Measurements from ENCODE around the gene PCK1. TPM values are rescaled to one million over a fixed set of nuclear protein-coding genes. Genes with fewer than 3 reads are reported as not detected.

PCK1 gene
- total and polyA plus RNA-seq, 2 of the 8 experiments (the other 6 are each of a cell fraction or from before 2014, with no cell fraction given) = not detected

DNA sequence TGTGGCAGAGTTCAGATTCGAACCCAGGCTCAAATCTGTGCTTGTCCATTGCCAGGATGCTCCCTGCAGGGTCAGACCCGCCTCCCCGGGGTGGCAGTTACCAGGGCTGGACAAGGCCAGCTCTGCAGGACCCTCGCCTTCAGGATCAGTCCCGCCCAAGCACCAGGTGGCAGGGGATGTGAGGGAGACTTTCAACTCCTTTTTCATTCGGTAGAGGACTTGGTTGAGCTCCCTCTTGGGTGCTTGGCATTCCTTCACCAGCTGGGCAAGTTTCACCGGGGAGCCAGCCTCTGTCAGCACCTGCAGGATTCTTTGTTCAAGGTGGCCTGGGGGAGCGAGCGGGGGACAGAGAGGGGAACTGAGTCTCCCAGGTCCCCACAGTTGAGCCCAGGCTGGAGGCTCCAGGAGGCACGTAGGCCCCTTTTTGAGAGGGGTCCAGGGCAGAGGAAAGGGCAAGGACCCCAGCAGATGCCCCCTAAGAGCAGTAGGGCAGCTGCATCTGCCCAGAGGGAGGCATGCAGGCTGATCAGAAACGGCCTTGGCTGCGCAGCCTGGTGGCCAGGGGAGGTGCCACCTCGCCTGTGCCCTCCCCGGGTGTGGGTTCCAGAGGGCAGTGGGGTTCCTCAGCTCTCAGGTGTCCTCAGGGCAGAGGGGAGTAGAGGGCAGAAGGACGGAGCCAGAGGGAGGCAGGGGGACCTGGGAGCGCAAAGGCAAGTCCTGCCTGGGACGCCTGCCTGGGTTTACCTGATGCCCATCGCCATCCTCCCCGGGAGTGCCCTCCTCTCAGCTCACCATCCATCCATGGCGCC lies 55.4 kb downstream of the PCK1 start:
- CTCF ChIA-PET (ENCODE audit: partially characterized antibody) = interaction anchor here (0.6 to 2.1 kb wide), 6 partner anchors 22 to 593 kb away, joined by 3 to 6 read pairs (median 4); no protein-coding TSS in a partner anchor
- Histone ChIP-seq H3K23me2 (ENCODE audit: low read depth, low read length) (no peaks in the 10 kb centered on the region), H3K18ac (ENCODE audit: extremely low read depth, low read length) (no peak overlapping the region), H3K56ac (replicated peaks; ENCODE audit: insufficient read length, low read depth, low read length) (no peak overlapping the region), H3K4ac (replicated peaks; ENCODE audit: insufficient read length, low read depth, low read length) (no peak overlapping the region), H4K5ac (ENCODE audit: insufficient read length, low read depth, low read length) (no peak overlapping the region), H2BK12ac (ENCODE audit: low read depth, low read length) (no peak overlapping the region), H3K79me2 (ENCODE audit: control insufficient read depth in 1 of 2, insufficient read depth in 2 of 2, low read length in 2 of 2) (no peaks in the 10 kb centered on the region), H4K91ac (replicated peaks; ENCODE audit: insufficient read length, low read length) (no peak overlapping the region), H3K36me3 (ENCODE audit: control insufficient read depth in 2 of 4, insufficient read depth in 4 of 4, low read length in 3 of 4) (no peaks in the 10 kb centered on the region), H2AK5ac (ENCODE audit: low read depth, low read length) (no peak overlapping the region), H2AFZ (ENCODE audit: low read length) (no peak overlapping the region), H3K4me1 (replicated peaks in 1 of 4; ENCODE audit: control insufficient read depth in 3 of 4, insufficient read depth in 4 of 4, low read length in 3 of 4) (no peaks in the 10 kb centered on the region), H3K27me3 (replicated peaks in 1 of 4; ENCODE audit: control insufficient read depth in 3 of 4, extremely low read depth in 1 of 4, insufficient read depth in 3 of 4, low read length in 3 of 4) (no peaks in the 10 kb centered on the region), H2BK20ac (ENCODE audit: low read length) (no peak overlapping the region), H2BK120ac (replicated peaks; ENCODE audit: low read depth, low read length) (no peak overlapping the region), H4K8ac (ENCODE audit: extremely low read depth, insufficient read depth, low read length) (no peak overlapping the region), H2BK5ac (ENCODE audit: low read depth, low read length) (no peak overlapping the region; the same call in 1 of the 2 replicates), H3K9me3 (ENCODE audit: insufficient read depth in 2 of 2, low read depth in 1 of 2, low read length in 1 of 2) (no peaks in the 10 kb centered on the region), H2BK15ac (ENCODE audit: low read length) (no peak overlapping the region), H3K79me1 (ENCODE audit: low read depth, low read length) (no peaks in the 10 kb centered on the region), H3K4me2 (ENCODE audit: insufficient read depth in 1 of 2, low read depth in 2 of 2, low read length in 2 of 2) (no peak overlapping the region), H3K14ac (ENCODE audit: insufficient read length) (no peak overlapping the region), H3K9ac (replicated peaks in 1 of 4; ENCODE audit: extremely low read depth in 1 of 4, low read depth in 3 of 4, low read length in 3 of 4) (no peak overlapping the region), H3K23ac (ENCODE audit: insufficient read length) (no peak overlapping the region), H3K4me3 (ENCODE audit: extremely low read depth in 1 of 4, insufficient read depth in 2 of 4, low read depth in 3 of 4, low read length in 4 of 4) (no peak overlapping the region), H4K20me1 (replicated peaks in 1 of 2; ENCODE audit: control insufficient read depth in 1 of 2, insufficient read depth in 2 of 2, low read length in 2 of 2) (no peaks in the 10 kb centered on the region), H3K27ac (ENCODE audit: low read depth, low read length) (no peak overlapping the region)
- no peak for TF ChIP-seq KDM1A (IDR thresholded peaks at IDR 0.05; ENCODE audit: borderline replicate concordance, low read length)
- TF ChIP-seq SUZ12 (IDR thresholded peaks at IDR 0.05; ENCODE audit: low read length) = no peak
- no peak for TF ChIP-seq FOSL1 (IDR thresholded peaks at IDR 0.05; ENCODE audit: insufficient read depth, low read depth, low read length)
- no peak for TF ChIP-seq EP300 (IDR thresholded peaks at IDR 0.05; ENCODE audit: borderline replicate concordance in 1 of 2, low read depth in 2 of 2, low read length in 2 of 2)
- TF ChIP-seq JUND (IDR thresholded peaks at IDR 0.05; ENCODE audit: low read length) = no peak
- TF ChIP-seq SP1 (IDR thresholded peaks at IDR 0.05; ENCODE audit: low read depth, low read length) = no peak
- TF ChIP-seq CTBP2 (IDR thresholded peaks at IDR 0.05; ENCODE audit: borderline replicate concordance, insufficient read depth, insufficient read length, low read length) = no peak
- TF ChIP-seq, protein P1, sequence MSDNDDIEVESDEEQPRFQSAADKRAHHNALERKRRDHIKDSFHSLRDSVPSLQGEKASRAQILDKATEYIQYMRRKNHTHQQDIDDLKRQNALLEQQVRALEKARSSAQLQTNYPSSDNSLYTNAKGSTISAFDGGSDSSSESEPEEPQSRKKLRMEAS (IDR thresholded peaks at IDR 0.05) = no peak
- TF ChIP-seq CEBPB (IDR thresholded peaks at IDR 0.05; ENCODE audit: low read depth, low read length) = no peak
- no peak for FAIRE-seq
- POLR2A ChIA-PET (ENCODE audit: partially characterized antibody) = no interaction called here
- peak in 1 of 2 experiments; percentile 31 for DNase-seq (ENCODE audit: low read depth in 1 of 2, low spot score in 2 of 2)
- WGBS, 2 experiments (ENCODE audit: extremely low coverage in 1 of 2, insufficient coverage in 1 of 2, insufficient read length in 1 of 2, insufficient replicate concordance in 2 of 2, low coverage in 1 of 2, low lambda C conversion rate in 2 of 2, missing lambda C conversion rate in 1 of 2) = 92% methylated on average over 20 of the region's 20 CpGs; no CpG with 5 or more reads in 1 of the 2 experiments

Measured in H1 (cell line).